ENCODE measurements around the gene ZRANB1.

Gene ZRANB1

DNA sequence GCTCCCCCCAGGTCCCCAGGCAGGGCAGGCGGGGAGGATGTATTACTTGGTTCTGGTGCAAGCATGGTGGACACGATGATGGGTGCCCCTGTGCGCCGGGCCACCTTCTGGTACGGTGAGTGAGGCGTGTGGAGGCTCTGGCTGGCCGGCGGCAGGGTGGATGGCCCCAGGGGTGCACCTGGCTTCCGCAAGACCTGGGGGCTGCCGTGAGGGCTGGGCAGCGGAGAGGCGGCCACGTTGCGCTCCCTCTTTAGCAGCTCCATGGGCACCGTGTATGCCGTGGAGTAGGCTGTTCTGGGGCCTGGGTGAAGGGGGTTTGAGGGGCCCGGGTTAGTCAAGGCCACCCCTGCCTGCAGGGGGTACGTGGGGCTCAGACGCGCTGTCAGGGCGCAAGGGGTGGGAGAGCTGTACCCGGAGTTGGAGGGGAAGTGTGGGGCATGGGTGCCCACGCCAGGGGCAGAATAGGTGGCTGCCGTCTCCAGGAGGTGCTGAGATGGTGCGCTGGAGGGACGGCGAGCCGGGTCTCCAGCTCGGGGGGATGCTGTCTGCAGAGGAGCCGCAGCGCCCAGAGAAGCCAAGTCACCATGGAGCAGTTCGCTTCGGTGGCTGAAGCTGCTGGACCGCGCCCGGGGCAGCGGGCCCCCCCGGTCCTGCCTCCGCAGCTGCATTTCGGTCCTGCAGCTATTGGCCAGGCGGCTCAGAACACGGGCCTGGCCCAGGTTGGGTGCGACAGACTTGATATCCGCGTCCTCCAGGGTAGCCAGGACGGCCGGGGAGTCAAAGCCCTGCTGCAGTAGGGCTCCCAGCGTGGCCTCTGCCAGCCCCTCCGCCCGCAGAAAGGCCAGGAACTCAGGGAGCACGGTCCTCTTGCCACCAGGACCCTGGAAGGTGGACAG lies 84.4 kb downstream of the ZRANB1 start:
- no peak for DNase-seq (ENCODE audit: low read depth)
- no peak for TF ChIP-seq MAX (IDR thresholded peaks at IDR 0.05; ENCODE audit: low read depth, low read length)
- TF ChIP-seq, protein P1, sequence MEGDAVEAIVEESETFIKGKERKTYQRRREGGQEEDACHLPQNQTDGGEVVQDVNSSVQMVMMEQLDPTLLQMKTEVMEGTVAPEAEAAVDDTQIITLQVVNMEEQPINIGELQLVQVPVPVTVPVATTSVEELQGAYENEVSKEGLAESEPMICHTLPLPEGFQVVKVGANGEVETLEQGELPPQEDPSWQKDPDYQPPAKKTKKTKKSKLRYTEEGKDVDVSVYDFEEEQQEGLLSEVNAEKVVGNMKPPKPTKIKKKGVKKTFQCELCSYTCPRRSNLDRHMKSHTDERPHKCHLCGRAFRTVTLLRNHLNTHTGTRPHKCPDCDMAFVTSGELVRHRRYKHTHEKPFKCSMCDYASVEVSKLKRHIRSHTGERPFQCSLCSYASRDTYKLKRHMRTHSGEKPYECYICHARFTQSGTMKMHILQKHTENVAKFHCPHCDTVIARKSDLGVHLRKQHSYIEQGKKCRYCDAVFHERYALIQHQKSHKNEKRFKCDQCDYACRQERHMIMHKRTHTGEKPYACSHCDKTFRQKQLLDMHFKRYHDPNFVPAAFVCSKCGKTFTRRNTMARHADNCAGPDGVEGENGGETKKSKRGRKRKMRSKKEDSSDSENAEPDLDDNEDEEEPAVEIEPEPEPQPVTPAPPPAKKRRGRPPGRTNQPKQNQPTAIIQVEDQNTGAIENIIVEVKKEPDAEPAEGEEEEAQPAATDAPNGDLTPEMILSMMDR (IDR thresholded peaks at IDR 0.05; ENCODE audit: low read depth, low read length): no peak
- no peak for TF ChIP-seq POLR2A (IDR thresholded peaks at IDR 0.05; ENCODE audit: extremely low read depth, insufficient read length)
- TF ChIP-seq MYC (IDR thresholded peaks at IDR 0.05; ENCODE audit: low read depth, low read length): no peak

DNA sequence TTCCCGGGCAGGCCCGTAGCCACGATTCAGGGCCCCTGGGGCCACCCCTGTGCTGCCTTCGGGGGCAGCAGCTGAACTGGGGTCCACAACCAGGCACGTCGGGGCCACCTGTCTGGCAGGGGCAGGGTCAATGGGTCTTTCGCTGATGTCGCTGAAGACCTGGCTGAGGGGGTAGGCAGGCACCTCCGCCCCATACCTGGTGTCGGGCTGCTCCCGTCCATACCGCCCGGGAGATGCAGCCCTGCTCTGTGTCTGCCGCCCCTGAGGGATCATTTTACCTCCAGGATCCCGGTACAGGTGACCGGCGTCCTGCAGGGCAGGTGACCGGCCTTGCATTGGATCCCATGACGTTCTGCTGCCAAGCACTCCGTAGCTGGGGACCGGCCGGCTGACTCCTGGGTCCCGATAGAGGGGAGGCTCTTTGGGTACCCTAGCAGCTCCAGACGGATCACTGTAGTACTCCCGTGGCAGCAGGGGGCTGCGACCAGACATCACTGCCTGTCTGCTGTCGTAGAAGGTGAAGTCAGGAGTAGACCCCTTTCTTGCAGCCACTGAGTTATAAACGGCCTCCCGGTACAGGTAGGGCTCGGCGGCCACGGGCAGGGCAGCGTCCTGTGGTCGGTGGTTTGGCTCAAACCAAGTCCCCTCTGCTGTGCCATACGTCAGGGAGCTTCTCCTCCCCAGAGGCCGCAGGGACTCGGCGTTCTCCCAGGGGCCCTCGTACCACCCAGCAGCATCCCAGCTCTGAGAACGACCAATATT lies 85.2 kb downstream of the ZRANB1 start:
- TF ChIP-seq, protein P1 (IDR thresholded peaks at IDR 0.05; ENCODE audit: low read depth, low read length): no peak
- TF ChIP-seq MAX (IDR thresholded peaks at IDR 0.05; ENCODE audit: low read depth, low read length): no peak
- no peak for TF ChIP-seq POLR2A (IDR thresholded peaks at IDR 0.05; ENCODE audit: extremely low read depth, insufficient read length)
- no peak for TF ChIP-seq MYC (IDR thresholded peaks at IDR 0.05; ENCODE audit: low read depth, low read length)
- no peak for DNase-seq (ENCODE audit: low read depth)
- H3K4me3 ChIP-seq (ENCODE audit: low read depth, low read length): no peak overlapping the region

More for the DNA sequence above, 84.4 kb downstream of the ZRANB1 start:
- H3K4me3 ChIP-seq (ENCODE audit: low read depth, low read length): no peak overlapping the region

- H3K4me3 ChIP-seq (ENCODE audit: low read depth, low read length): no peak overlapping the region
- DNase-seq (ENCODE audit: low read depth): no peak
- TF ChIP-seq MYC (IDR thresholded peaks at IDR 0.05; ENCODE audit: low read depth, low read length) (no peak), MAX (IDR thresholded peaks at IDR 0.05; ENCODE audit: low read depth, low read length) (no peak), POLR2A (IDR thresholded peaks at IDR 0.05; ENCODE audit: extremely low read depth, insufficient read length) (no peak)
- TF ChIP-seq, protein P1 (IDR thresholded peaks at IDR 0.05; ENCODE audit: low read depth, low read length): no peak
These were observed 86.2 kb downstream of the ZRANB1 start for GRCh38 chr10:125027871-125028869.

DNA sequence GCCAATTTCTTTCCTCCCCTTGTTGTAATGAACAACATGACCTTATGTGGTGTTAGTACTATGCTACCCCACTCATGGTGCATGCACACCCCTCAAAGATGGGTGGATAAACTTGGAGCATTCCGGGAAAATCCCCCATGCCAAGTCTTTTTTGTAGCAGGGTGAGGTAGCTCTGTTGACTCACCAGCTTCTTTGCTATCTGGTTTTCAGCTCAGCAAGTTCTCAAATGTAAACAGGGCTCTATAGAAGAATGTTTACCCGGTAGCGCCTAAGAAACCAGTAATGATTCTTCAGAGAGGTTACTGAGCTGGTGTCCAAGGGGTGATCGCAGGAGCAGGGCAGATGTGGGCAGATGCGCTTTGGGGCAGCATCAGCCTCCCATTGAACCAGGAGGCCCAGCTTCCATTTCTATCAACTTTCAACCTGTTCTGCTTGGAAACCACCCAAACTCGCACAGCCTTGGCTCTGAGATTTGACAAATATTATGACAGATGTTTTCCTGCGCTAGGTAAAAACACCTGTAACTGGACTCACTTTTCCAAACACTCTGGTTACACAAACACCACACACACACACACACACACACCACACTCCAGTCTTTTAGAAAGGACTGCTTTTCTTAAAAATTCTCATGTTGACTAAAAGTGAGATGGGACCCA lies 87.8 kb downstream of the ZRANB1 start:
- TF ChIP-seq MAX (IDR thresholded peaks at IDR 0.05; ENCODE audit: low read depth, low read length): no peak
- no peak for TF ChIP-seq POLR2A (IDR thresholded peaks at IDR 0.05; ENCODE audit: extremely low read depth, insufficient read length)
- no peak for TF ChIP-seq MYC (IDR thresholded peaks at IDR 0.05; ENCODE audit: low read depth, low read length)
- TF ChIP-seq, protein P1 (IDR thresholded peaks at IDR 0.05; ENCODE audit: low read depth, low read length): no peak
- DNase-seq (ENCODE audit: low read depth): no peak
- H3K4me3 ChIP-seq (ENCODE audit: low read depth, low read length): no peak overlapping the region

Measured in NB4 (cell line).